NCI-H2171 treated with DMSO at 0.1 percent for 48 hours (cell line): ENCODE data around the gene CES2.

Source experiments
- DNase-seq: peaks from one replicate; lab custom pipeline; 2025; lab: John Stamatoyannopoulos, UW

CES2 gene

DNA sequence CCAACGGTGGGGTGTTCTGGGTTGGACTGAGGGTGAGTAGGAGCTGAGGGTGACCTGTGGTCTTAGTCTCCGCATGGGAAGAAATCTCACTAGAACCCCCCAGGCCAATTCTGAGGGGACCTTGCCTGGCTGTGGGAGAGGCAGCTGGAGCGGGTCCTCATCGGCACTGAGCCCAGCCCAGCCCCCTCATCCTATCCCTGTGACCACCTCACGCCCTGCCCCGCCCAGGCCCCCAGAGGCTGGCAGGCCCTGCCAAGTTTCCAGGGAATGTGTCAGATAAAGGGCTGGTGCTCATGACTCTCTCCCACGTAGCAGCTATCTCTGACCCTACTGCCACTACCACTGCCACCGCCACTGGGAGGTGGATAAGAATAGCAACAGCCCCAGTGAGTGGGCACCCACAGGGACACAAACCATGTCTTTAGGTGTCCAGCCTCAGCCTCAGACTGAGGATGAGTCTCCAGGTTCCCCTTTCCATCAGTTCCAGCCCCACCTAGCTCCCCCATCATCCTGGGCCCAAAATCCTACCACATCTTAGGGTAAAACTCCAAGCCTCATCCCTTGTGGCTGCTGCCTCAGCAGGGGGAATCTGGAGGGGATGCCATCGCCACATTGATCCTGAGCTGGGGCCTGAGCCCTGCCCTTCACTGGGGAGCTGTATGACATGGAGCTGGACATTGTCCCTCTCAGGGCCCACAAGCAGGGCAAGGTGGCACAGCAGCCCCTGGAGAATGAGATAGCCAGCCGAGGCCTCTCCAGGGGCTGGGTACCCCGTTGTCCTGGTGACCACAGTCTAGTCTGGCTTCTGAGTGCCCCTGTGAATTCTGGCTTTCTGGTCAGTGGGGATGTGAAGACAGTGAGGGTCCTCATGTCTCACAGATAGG lies 31.5 kb upstream of the CES2 start:
- DNase-seq = no peak

DNA sequence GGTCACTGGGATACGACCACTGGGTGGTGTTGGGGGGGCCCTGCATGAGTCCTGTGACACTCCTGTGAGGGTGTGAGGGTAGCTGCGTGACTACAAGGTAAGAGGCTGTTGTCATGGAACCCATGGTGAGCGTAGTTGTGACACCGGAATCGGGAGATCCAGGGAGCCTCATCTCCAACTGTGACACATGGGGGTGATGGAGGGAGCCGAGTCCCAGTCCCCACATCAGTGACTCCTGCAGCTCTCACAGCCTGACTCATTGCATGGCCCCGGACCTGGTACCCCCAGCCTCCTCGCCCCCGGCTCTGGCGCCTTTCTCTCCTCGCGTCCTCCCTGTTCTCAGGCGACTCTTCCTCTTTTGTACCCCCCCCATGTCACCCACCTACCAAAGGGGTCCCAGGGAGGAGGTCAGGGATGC lies 30.9 kb upstream of the CES2 start:
- DNase-seq = no peak

DNA sequence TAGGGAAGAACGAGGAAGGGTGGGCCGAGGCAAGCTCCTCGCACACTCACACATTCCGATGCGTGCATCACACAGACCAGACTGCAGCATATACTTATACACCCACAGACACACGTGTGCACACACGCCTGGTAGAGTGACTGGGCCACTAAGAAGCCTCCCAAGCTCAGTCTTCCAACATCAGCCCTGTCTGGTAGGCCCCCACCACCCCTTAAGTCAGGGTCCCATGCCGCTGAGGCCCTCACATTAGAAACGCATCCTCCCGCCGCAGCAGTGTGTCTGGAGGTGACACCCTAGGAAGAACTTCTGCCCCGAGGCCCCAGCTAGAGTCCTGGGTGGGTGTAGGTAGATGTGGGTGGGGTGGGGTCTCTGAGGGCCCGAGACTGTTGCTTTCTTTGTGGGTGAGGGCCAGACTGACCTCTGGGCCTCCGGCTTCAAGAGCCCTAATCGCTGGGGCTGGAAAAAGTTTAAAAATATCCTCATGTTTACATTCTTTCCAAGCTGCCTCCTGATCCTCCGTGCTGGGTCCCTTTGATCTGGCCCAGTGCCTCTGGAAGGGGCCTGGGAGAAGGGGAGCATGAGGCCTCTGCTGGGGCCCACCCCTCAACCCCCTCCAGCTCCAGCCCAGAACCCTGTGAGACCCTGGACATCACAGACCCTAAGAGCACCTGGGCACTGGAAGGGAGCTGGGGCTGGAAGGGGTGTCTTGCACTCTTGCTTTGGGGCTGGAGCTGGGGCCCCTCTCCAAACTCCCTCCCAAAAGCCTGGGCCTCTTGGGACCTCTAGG lies 30.3 kb upstream of the CES2 start:
- no peak for DNase-seq

DNA sequence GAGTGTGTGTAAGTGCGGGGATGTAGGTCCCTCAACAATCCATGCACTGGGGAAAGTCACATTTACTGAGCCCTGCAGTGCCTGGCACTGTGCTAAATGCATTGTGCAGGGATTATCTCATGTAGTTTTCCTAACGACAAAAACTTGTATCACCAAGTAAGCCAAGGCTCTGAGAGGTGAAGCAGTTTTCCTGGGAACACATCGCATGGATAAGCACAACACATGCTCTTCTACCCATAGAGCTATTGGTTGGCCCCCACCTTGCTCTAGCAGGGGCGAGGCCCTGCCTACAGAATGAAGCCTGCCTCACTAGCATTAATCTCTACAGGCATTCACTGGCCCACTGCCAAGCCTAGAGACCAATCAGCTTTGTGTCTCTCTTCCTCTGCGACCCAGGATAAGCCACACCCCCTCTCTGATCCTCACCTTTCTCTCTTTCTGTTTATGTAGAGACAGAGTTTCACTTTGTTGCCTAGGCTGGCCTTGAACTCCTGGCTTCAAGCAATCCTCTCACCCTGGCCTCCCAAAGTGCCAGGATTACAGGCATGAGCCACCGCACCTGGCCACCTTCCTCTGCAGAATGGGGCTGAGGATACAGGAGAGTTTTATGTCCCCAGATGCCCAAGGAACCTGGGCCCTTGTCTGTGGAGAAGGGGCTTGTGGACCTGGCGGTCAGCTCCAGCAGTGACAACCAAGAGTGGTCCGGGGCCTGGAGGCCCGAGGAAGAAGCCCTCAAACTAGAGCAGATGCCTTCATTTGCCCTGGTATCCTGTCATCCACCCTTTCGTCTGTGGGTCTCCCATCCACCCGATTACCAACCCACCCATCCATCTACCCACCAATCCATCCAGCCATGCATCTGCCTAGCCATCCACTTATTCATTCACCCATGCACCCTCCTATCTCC lies 29.4 kb upstream of the CES2 start:
- DNase-seq = peak; percentile 39

GRCh38 chr16:66906916-66907836 lies 28.1 kb upstream of the CES2 start:
- DNase-seq = no peak

DNA sequence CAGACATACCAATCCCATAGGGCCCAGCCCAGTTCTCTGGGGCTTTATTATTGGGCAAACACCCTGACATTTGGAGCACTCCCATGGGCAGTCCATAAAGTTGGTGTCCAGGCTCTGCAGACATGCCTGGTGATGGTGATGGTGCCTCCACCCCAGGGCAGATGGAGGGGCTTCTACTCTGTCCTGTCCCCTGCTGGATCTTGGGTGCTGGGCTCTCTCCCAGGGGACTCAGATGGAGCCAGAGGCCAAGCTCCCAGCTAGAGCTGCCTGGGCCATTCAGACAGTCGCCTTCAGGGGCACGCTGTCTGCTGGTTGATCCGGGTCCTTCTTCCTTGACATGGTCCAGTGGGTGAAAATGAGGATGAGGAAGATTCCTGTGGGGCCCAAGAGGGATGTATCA lies 27.2 kb upstream of the CES2 start:
- no peak for DNase-seq

DNA sequence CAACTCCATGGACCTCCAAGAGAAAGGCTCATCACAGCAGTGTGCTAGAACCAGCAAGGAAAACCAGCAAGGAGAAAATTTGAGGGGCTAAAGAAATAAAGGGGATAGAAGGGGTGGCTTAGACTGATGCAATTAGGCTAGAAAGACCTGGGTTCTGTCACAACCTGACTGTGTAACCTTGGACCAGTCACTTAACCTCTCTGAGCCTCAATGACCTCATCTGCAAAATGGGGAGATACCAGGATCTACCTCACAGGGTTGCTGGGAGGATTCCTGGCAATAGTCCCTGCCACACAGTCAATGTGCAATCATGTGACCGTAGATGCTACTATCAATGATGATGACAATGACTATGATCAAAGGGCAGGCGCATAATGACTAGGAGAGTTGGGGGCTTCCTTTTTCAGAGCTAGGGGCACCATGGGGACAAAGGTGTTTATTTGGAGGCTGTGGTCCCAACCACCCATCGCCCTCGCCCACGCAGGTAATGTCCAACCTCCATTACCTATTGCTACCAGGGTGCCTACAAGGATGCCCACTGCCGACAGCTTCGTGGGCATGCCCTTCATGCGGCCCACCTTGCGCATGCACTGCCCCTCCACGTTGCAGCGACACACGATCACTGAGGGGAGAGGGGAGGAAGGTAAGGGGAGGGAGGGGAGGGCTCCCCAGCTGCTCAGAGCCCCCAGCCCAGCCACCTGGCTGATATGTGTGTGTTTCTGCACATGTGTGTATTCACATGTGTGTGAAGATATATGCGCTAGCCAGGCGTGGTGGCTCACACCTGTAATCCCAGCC lies 26.4 kb upstream of the CES2 start:
- DNase-seq = no peak

GRCh38 chr16:66910175-66910940 lies 25.0 kb upstream of the CES2 start:
- DNase-seq = no peak

- no peak for DNase-seq
Measured at GRCh38 chr16:66911112-66911511, 24.2 kb upstream of the CES2 start.

GRCh38 chr16:66911801-66912200 lies 23.5 kb upstream of the CES2 start:
- DNase-seq = no peak

- no peak for DNase-seq
Measured at GRCh38 chr16:66913081-66913480, 22.2 kb upstream of the CES2 start.

- no peak for DNase-seq
Measured at GRCh38 chr16:66913711-66914110, 21.6 kb upstream of the CES2 start.

- no peak for DNase-seq
Measured at GRCh38 chr16:66914541-66914940, 20.8 kb upstream of the CES2 start.

DNA sequence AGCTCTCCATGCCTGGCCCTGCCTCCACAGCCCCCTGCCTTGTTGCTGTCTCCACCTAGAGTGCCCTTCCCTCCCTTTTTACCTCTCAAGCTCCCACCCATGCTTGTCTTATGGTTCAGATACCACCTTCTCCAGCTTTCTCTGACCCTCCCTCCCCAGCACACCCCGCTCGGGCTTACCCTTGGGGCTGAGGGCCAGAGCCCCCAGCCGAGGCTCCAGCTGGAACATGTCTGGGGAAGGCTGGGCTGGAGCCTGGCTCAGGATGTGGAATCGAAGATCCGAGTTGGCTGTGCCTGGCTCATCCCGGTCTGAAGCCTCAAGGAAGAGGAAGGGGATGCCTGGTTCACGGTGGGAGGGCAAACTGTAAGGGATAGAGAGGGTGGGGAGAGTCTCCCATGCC lies 20.3 kb upstream of the CES2 start:
- no peak for DNase-seq

DNA sequence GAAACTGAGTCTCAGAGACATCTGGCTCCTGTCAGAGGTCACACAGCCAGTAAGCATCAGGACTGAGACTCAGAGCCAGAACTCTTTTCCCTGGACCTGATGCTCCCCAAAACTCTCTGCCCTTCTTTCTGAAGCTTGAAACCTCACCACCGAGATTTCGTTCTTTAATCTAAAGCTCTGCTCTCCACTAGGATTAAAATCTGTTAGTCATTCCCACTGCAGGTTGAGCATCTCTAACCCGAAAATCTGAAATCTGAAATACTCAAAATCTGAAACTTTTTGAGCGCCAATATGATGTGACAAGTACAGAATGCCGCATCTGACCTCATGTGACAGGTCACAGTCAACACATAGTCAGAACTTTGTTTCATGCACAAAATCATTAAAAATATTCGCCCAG lies 18.8 kb upstream of the CES2 start:
- DNase-seq = no peak

GRCh38 chr16:66917741-66918140 lies 17.6 kb upstream of the CES2 start:
- DNase-seq = no peak

- no peak for DNase-seq
Measured at GRCh38 chr16:66918355-66918754, 17.0 kb upstream of the CES2 start.

DNA sequence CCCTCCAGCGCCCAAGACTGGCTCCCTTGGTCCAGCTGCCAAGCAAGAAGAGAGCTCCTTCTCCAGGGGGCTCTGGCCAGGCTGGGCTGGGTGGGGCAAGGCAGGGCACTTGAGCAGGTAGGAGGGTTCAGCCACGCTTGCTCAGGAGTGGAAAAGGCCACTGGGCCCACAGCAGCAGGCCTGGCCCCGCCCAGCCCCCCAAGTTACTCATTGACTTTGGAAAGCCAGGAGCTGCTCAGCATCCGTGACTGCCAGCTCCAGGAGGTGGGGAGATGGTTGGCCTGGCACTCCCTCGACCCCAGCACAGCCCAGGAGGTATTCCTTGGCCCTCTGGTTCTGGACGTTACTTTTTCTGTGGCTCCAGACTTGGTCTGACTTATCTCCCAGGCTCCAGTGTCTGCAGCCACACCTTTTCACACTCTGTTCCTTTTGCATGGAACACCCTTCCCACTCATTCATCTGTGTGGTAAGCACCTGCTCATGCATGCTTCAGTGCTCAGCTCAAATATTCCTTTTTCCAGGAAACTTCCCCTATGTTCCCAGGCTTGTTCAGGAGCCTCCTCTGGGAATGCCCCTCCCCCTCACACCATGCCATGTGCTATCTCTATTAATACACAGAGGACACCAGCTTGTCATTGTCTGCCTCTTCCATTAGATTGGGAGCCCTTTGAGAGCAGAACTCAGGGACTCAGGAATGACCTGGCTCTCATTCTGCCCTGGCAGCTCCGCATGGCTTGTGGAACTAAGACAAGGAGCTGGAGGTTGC lies 16.3 kb upstream of the CES2 start, which contains the start of gene CDH16:
TSS of gene CDH16 (minus strand) at position 83 of the 766 bp plus-strand sequence. CDS start 820 bp downstream, outside the sequence.
- DNase-seq = peak; percentile 74
